ENCODE measurements around the gene NECAB2. TPM values are rescaled to one million over a fixed set of nuclear protein-coding genes. Genes with fewer than 3 reads are reported as not detected.

The NECAB2 gene
- total and polyA plus RNA-seq, 2 donors (not counting 1 experiment from before 2014, with no cell fraction given) = 0.03 to 0.17 TPM

- no peak overlapping the region for H3K4me2 ChIP-seq (ENCODE audit: extremely low read depth, insufficient read depth, low read length)
- H3K9me3 ChIP-seq (ENCODE audit: control insufficient read depth, insufficient read depth, low read depth, low read length) = no peaks in the 10 kb centered on the region
- H3K79me2 ChIP-seq (ENCODE audit: control insufficient read depth, insufficient read depth, low read length) = no peaks in the 10 kb centered on the region
- no peak overlapping the region for H3K27ac ChIP-seq (ENCODE audit: insufficient read depth, low read length)
- peaks cover 26% of the 10 kb centered on the region for H3K27me3 ChIP-seq (ENCODE audit: control insufficient read depth, insufficient read depth, low read length)
- H3K4me1 ChIP-seq (ENCODE audit: control insufficient read depth, extremely low read depth, insufficient read depth, low read length) = no peaks in the 10 kb centered on the region
- no peak overlapping the region for H2AFZ ChIP-seq (ENCODE audit: low read length)
- no peaks in the 10 kb centered on the region for H4K20me1 ChIP-seq (ENCODE audit: control insufficient read depth, extremely low read depth, insufficient read depth, low read length)
- no peak for DNase-seq (ENCODE audit: low read depth in 2 of 2)
- no peaks in the 10 kb centered on the region for H3K36me3 ChIP-seq (ENCODE audit: control insufficient read depth, insufficient read depth, low read length)
- TF ChIP-seq EZH2 (IDR thresholded peaks at IDR 0.05; ENCODE audit: low read length, missing control alignments) (no peak), CTCF (conservative IDR thresholded peaks at IDR 0.05 in 1 of 2, IDR thresholded peaks at IDR 0.05 in 1 of 2; ENCODE audit: low read depth in 1 of 2, low read length in 2 of 2) (no peak)
- H3K9ac ChIP-seq (ENCODE audit: insufficient read depth, low read length) = no peak overlapping the region
- H3K4me3 ChIP-seq (replicated peaks in 1 of 4; ENCODE audit: control extremely low read depth in 1 of 4, insufficient read depth in 1 of 4, low read depth in 3 of 4, low read length in 4 of 4) = no peak overlapping the region
Observed at GRCh38 chr16:84040226-84040822, 72.3 kb downstream of the NECAB2 start.

DNA sequence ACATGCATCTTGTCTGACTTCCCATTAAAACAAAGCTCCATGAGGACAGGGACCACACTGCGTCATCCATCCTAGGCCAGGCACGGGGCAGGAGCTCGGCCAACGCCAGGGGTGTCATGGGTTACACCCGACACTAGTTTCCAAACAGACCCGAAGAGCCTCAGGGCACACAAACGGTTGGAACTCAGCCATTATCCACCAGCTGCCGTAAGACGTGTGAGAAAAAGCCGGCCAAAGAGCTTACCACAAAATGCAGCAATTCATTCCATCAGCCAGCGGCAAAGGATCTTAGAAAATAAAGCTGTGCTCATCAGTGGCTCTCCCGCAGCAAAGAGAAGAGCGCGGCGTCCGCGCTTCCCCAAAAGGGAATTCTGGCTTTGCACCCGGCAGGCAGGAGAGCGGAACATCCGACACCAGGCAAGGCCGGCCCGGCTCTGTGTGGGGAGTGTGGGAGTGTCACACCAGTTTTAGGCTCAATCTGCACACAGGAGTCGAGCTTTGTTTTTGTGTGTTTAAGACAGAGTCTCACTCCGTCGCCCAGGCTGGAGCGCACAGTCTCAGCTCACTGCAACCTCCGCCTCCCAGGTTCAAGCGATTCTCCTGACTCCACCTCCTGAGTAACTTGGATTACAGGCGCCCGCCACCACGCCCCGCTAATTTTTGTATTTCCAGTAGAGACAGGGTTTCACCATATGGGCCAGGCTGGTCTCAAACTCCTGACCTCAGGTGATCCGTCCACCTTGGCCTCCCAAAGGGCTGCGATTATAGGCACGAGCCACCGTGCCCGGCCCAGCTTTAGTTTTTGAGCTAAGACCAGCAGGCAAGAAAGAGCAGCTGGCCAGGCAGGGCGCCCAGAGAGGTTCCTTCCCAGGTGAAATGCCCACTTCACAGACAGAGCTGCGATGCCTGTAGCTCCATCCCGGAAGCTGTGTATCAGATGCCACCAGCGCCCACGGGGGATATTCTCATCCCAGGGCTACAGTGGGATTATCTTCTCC is 73.1 kb downstream of the NECAB2 start:
- DNase-seq (ENCODE audit: low read depth in 2 of 2) = peak; percentile 49 to 58
- H3K4me3 ChIP-seq (replicated peaks in 1 of 4; ENCODE audit: control extremely low read depth in 1 of 4, insufficient read depth in 1 of 4, low read depth in 3 of 4, low read length in 4 of 4) = no peak overlapping the region
- TF ChIP-seq CTCF (conservative IDR thresholded peaks at IDR 0.05 in 1 of 2, IDR thresholded peaks at IDR 0.05 in 1 of 2; ENCODE audit: low read depth in 1 of 2, low read length in 2 of 2) = no peak
- peak; percentile 60 for TF ChIP-seq EZH2 (IDR thresholded peaks at IDR 0.05; ENCODE audit: low read length, missing control alignments)
- H3K36me3 ChIP-seq (ENCODE audit: control insufficient read depth, insufficient read depth, low read length) = no peaks in the 10 kb centered on the region
- H3K4me1 ChIP-seq (ENCODE audit: control insufficient read depth, extremely low read depth, insufficient read depth, low read length) = no peaks in the 10 kb centered on the region
- peaks cover 26% of the 10 kb centered on the region for H3K27me3 ChIP-seq (ENCODE audit: control insufficient read depth, insufficient read depth, low read length)
- no peak overlapping the region for H3K4me2 ChIP-seq (ENCODE audit: extremely low read depth, insufficient read depth, low read length)
- no peak overlapping the region for H3K27ac ChIP-seq (ENCODE audit: insufficient read depth, low read length)
- no peak overlapping the region for H2AFZ ChIP-seq (ENCODE audit: low read length)
- no peaks in the 10 kb centered on the region for H3K79me2 ChIP-seq (ENCODE audit: control insufficient read depth, insufficient read depth, low read length)
- H4K20me1 ChIP-seq (ENCODE audit: control insufficient read depth, extremely low read depth, insufficient read depth, low read length) = no peaks in the 10 kb centered on the region
- H3K9ac ChIP-seq (ENCODE audit: insufficient read depth, low read length) = no peak overlapping the region
- H3K9me3 ChIP-seq (ENCODE audit: control insufficient read depth, insufficient read depth, low read depth, low read length) = no peaks in the 10 kb centered on the region

DNA sequence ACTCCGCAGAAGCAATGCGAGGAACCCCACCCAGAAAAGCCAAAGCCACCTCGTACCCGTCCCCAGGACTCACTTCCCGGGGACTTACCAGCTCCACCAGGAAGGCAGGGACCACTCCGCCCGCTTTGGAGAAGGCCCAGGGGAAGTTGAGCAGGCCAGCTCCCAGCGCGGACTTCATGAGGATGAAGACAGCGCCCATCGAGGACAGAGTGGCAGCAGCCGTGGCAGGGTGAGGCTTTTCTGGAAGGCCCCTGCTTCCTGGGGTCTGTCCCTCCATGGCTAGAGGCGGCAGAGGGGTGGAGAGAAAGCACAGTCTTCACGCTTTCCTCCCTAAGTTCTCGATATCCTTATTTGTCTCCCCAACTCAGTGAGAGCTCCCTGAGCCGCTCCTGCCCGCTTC is 73.8 kb downstream of the NECAB2 start:
- Histone ChIP-seq H4K20me1 (ENCODE audit: control insufficient read depth, extremely low read depth, insufficient read depth, low read length) (no peaks in the 10 kb centered on the region), H3K79me2 (ENCODE audit: control insufficient read depth, insufficient read depth, low read length) (no peaks in the 10 kb centered on the region), H3K36me3 (ENCODE audit: control insufficient read depth, insufficient read depth, low read length) (no peaks in the 10 kb centered on the region), H3K4me2 (ENCODE audit: extremely low read depth, insufficient read depth, low read length) (no peak overlapping the region), H3K27me3 (ENCODE audit: control insufficient read depth, insufficient read depth, low read length) (peaks cover 26% of the 10 kb centered on the region), H3K9ac (ENCODE audit: insufficient read depth, low read length) (no peak overlapping the region), H3K9me3 (ENCODE audit: control insufficient read depth, insufficient read depth, low read depth, low read length) (no peaks in the 10 kb centered on the region), H3K4me3 (replicated peaks in 1 of 4; ENCODE audit: control extremely low read depth in 1 of 4, insufficient read depth in 1 of 4, low read depth in 3 of 4, low read length in 4 of 4) (no peak overlapping the region), H2AFZ (ENCODE audit: low read length) (no peak overlapping the region), H3K4me1 (ENCODE audit: control insufficient read depth, extremely low read depth, insufficient read depth, low read length) (no peaks in the 10 kb centered on the region), H3K27ac (ENCODE audit: insufficient read depth, low read length) (no peak overlapping the region)
- TF ChIP-seq EZH2 (IDR thresholded peaks at IDR 0.05; ENCODE audit: low read length, missing control alignments) (no peak), CTCF (conservative IDR thresholded peaks at IDR 0.05 in 1 of 2, IDR thresholded peaks at IDR 0.05 in 1 of 2; ENCODE audit: low read depth in 1 of 2, low read length in 2 of 2) (no peak)
- DNase-seq (ENCODE audit: low read depth in 2 of 2) = no peak

Data from fibroblast of lung (primary cell).